WTC11 (cell line): ENCODE measurements around the gene FLRT3.

Experiments used
- AR ChIP-seq: fragments of 250-450 bp; sonication (Bioruptor Pico); IDR thresholded peaks from 2 replicates; pipeline ENCODE4 v1.9.0; 2021; ENCODE audit warnings: mild to moderate bottlenecking
- CBFB ChIP-seq: sonication (generic); formaldehyde crosslinking; IDR thresholded peaks from 2 replicates; pipeline ENCODE4 v1.8.1; 2022; ENCODE audit warnings: mild to moderate bottlenecking, low read depth, missing genetic modification reagents
- CREB1 ChIP-seq: sonication (generic); formaldehyde crosslinking; IDR thresholded peaks from 2 replicates; pipeline ENCODE4 v1.8.0; 2023; ENCODE audit warnings: mild to moderate bottlenecking, missing genetic modification reagents
- FOXJ3 ChIP-seq: sonication (generic); formaldehyde crosslinking; IDR thresholded peaks from 2 replicates; pipeline ENCODE4 v1.9.0; 2021; ENCODE audit warnings: missing genetic modification reagents, mild to moderate bottlenecking, borderline replicate concordance
- FOXK1 ChIP-seq: sonication (generic); formaldehyde crosslinking; IDR thresholded peaks from 2 replicates; pipeline ENCODE4 v1.8.0; 2022; ENCODE audit warnings: mild to moderate bottlenecking, moderate library complexity, missing genetic modification reagents
- HMGXB4 ChIP-seq: sonication (generic); formaldehyde crosslinking; IDR thresholded peaks from 2 replicates; pipeline ENCODE4 v1.8.1; 2023; ENCODE audit warnings: mild to moderate bottlenecking, moderate library complexity, missing genetic modification reagents
- IRF2 ChIP-seq: sonication (generic); formaldehyde crosslinking; IDR thresholded peaks from 2 replicates; pipeline ENCODE4 v1.8.0; 2022; ENCODE audit warnings: low read depth, missing genetic modification reagents, borderline replicate concordance
- KAT7 ChIP-seq: sonication (generic); formaldehyde crosslinking; IDR thresholded peaks from 2 replicates; pipeline ENCODE4 v1.8.1; 2023; ENCODE audit warnings: missing genetic modification reagents, mild to moderate bottlenecking, borderline replicate concordance
- MAX ChIP-seq: sonication (generic); formaldehyde crosslinking; IDR thresholded peaks from 2 replicates; pipeline ENCODE4 v1.8.0; 2022; ENCODE audit warnings: mild to moderate bottlenecking, missing genetic modification reagents
- MLX ChIP-seq: sonication (generic); formaldehyde crosslinking; IDR thresholded peaks from 2 replicates; pipeline ENCODE4 v1.8.1; 2023; ENCODE audit warnings: mild to moderate bottlenecking, missing genetic modification reagents, moderate library complexity
- SMAD3 ChIP-seq: sonication (generic); formaldehyde crosslinking; IDR thresholded peaks from 2 replicates; pipeline ENCODE4 v1.8.0; 2022; ENCODE audit warnings: missing genetic modification reagents, mild to moderate bottlenecking, borderline replicate concordance
- SP1 ChIP-seq: sonication (generic); formaldehyde crosslinking; conservative IDR thresholded peaks from 2 replicates; pipeline ENCODE4 v1.8.1; 2022; ENCODE audit warnings: missing genetic modification reagents
- TF ChIP-seq, protein P1 (sequence below): fragments of 200-600 bp; IDR thresholded peaks from 2 replicates; pipeline ENCODE4 v1.8.0; 2022; ENCODE audit warnings: antibody characterized with exemption

- TF ChIP-seq AR (CRISPR knock-in tag) (no peak), IRF2 (CRISPR knock-in tag) (no peak), FOXJ3 (CRISPR knock-in tag) (no peak), FOXK1 (CRISPR knock-in tag) (no peak), SP1 (no peak), MAX (no peak), MLX (no peak), CBFB (no peak), SMAD3 (CRISPR knock-in tag) (no peak), HMGXB4 (CRISPR knock-in tag) (no peak), KAT7 (CRISPR knock-in tag) (no peak), CREB1 (no peak)
- TF ChIP-seq, protein P1, sequence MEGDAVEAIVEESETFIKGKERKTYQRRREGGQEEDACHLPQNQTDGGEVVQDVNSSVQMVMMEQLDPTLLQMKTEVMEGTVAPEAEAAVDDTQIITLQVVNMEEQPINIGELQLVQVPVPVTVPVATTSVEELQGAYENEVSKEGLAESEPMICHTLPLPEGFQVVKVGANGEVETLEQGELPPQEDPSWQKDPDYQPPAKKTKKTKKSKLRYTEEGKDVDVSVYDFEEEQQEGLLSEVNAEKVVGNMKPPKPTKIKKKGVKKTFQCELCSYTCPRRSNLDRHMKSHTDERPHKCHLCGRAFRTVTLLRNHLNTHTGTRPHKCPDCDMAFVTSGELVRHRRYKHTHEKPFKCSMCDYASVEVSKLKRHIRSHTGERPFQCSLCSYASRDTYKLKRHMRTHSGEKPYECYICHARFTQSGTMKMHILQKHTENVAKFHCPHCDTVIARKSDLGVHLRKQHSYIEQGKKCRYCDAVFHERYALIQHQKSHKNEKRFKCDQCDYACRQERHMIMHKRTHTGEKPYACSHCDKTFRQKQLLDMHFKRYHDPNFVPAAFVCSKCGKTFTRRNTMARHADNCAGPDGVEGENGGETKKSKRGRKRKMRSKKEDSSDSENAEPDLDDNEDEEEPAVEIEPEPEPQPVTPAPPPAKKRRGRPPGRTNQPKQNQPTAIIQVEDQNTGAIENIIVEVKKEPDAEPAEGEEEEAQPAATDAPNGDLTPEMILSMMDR: no peak
These were observed 45.9 kb upstream of the FLRT3 start for GRCh38 chr20:14383335-14383734.
